ENCODE data around the gene MKX.

MKX gene

DNA sequence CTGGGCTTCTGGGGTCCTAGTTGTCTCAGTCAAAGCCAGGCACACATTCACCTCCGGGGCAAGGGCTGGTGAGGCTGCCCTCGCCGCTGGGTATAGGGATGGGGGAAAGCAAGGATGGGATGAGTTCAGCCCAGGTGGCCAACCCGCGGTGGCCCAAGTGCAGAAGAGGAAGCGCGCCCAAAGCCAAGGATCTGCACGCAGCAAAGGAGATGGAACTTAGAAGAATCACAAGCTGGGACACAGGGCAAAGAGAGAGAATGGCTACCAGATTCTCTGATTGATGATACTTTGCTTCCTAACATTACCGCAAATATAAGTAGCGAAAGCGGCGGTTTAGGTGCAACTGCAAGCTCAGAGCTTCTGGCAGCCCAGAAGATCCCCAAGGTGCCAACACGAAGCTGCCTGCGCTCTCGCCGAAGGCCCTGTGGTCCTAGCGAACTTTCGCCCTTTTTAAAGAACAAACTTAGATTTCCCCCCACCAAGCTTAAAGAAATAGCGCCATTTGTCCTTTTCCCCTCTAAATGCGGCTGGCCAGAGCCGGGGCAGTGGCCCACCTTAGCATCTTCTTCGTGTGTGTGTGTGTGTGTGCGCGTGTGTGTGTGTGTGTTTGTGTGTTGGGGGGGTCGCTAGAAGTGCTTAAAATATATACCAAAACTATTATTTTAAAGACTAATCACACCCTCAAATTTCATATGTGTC is 927 bp upstream of the MKX start:
- TF ChIP-seq, protein P1, sequence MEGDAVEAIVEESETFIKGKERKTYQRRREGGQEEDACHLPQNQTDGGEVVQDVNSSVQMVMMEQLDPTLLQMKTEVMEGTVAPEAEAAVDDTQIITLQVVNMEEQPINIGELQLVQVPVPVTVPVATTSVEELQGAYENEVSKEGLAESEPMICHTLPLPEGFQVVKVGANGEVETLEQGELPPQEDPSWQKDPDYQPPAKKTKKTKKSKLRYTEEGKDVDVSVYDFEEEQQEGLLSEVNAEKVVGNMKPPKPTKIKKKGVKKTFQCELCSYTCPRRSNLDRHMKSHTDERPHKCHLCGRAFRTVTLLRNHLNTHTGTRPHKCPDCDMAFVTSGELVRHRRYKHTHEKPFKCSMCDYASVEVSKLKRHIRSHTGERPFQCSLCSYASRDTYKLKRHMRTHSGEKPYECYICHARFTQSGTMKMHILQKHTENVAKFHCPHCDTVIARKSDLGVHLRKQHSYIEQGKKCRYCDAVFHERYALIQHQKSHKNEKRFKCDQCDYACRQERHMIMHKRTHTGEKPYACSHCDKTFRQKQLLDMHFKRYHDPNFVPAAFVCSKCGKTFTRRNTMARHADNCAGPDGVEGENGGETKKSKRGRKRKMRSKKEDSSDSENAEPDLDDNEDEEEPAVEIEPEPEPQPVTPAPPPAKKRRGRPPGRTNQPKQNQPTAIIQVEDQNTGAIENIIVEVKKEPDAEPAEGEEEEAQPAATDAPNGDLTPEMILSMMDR (IDR thresholded peaks at IDR 0.05; ENCODE audit: low read depth, low read length, missing control alignments) = no peak
- H3K4me3 ChIP-seq (ENCODE audit: low read depth, low read length) = no peak overlapping the region
- DNase-seq (ENCODE audit: low read depth) = no peak

- no peak overlapping the region for H3K4me3 ChIP-seq (ENCODE audit: low read depth, low read length)
- DNase-seq (ENCODE audit: low read depth) = no peak
- TF ChIP-seq, protein P1 (IDR thresholded peaks at IDR 0.05; ENCODE audit: low read depth, low read length, missing control alignments) = no peak
Measured at GRCh38 chr10:27744802-27745731, 552 bp downstream of the MKX start.

DNA sequence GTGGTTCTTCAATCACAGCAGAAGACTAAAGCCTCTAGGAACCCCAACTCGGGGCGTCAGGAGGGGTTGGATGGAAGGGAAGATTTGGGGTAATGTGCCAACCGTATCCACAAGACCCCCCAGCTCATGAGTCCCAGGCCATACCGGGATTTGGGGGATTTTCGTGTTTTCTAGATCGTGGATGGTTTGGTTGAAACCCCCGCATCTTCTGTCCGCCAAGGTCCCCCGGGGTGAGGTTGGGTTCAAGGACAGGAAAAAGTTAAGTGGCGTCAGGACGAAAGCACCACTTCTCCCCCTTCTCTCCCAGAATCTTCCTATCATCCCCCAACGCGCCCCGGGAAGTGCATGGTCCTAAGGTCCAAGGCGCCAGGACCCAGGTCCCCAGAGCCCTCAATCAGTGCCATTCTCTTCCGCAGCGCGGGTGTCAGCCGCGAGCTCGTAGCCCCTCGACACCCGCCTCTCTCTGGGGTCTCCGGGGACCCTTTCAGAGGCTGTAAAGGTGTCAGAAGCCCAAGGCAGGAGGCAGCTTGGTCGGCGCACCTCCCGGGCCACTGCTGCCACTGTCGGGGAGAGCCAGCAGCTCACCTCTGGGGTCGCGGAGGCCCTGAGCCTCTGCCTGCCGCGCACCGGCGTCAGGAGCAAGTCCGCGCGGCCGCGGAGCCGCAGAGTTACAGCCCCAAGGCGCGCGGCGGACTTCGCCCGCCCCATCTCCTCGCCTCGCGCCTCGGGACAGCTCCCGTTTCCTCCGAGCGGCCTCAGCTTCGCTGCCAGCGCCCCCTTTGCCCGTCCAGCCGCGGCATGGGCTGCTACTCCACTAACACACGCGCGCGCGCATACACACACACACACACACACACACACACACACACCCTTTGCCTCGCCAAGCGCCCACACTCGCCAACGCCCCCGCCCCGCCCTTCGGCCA is 1.5 kb downstream of the MKX start:
- DNase-seq (ENCODE audit: low read depth) = no peak
- TF ChIP-seq, protein P1 (IDR thresholded peaks at IDR 0.05; ENCODE audit: low read depth, low read length, missing control alignments) = no peak
- no peak overlapping the region for H3K4me3 ChIP-seq (ENCODE audit: low read depth, low read length)

DNA sequence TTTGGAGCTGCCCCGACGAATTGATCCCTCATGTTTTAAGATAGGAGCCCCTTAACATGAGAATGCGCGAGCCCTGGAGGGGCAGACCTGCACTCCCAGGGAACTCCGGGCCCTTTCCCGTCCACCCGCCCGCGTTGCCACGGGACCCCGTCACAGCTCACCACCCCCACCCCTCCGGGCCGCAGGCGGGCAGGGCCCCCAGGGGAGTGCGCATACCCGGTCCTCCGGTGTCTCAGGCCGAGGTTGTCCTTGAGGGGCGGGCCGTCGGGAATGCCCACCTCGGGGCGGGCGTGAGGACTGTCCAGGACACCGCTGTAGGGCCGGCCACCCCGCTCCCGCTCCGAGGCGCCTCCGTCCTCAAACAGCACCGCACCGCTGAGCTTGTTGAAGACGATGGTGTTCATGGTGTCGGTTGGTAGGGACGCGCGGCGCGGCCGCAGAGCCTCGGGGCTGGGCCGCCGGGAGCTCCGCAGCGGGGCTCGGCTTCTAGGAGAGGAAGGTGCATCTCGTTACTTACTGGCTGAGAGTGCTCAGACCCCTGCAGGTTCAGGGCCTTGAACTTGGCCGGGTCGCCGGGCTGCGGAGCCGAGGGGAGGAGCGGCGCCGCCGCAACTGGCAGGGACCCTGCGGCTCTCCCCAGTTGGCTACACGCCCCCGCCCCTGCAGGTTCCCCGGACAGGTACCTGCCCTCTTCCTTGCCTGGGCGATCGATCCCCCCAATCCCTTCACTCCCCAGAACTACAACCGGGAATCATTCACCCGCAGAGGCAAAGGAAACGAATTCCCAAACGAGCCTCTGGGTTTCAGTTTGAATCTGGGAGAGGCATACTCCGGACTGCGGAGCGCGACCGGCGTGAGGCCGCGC is 2.4 kb downstream of the MKX start:
- TF ChIP-seq, protein P1 (IDR thresholded peaks at IDR 0.05; ENCODE audit: low read depth, low read length, missing control alignments) = no peak
- H3K4me3 ChIP-seq (ENCODE audit: low read depth, low read length) = no peak overlapping the region
- DNase-seq (ENCODE audit: low read depth) = no peak

GRCh38 chr10:27742195-27743011 is 3.2 kb downstream of the MKX start:
- no peak overlapping the region for H3K4me3 ChIP-seq (ENCODE audit: low read depth, low read length)
- TF ChIP-seq, protein P1 (IDR thresholded peaks at IDR 0.05; ENCODE audit: low read depth, low read length, missing control alignments) = peak; percentile 59

More at GRCh38 chr10:27742195-27743011, 3.2 kb downstream of the MKX start:
- peak; percentile 58 for DNase-seq (ENCODE audit: low read depth)

Measured in GM12864 (cell line).